ENCODE data around the gene GOLGA8S.
"Not testable (repeated sequence)": the region's sequence is repeated elsewhere in the genome, so short reads cannot be mapped to it uniquely, and the experiment has no call there.

The GOLGA8S gene, protein sequence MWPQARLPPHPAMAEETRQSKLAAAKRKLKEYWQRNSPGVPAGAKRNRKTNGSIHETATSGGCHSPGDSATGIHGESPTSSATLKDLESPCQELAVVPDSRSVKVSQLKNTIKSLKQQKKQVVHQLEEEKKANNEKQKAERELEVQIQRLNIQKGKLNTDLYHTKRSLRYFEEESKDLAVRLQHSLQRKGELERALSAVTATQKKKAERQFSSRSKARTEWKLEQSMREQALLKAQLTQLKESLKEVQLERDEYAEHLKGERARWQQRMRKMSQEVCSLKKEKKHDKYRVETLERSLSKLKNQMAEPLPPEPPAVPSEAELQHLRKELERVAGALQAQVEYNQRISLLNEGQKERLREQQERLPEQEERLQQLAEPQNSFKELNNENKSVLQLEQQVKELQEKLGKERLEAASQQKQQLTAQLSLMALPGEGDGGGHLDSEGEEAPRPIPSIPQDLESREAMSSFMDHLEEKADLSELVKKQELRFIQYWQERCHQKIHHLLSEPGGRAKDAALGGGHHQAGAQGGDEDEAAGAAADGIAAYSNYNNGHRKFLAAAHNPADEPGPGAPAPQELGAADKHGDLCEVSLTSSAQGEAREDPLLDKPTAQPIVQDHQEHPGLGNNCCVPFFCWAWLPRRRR

DNA sequence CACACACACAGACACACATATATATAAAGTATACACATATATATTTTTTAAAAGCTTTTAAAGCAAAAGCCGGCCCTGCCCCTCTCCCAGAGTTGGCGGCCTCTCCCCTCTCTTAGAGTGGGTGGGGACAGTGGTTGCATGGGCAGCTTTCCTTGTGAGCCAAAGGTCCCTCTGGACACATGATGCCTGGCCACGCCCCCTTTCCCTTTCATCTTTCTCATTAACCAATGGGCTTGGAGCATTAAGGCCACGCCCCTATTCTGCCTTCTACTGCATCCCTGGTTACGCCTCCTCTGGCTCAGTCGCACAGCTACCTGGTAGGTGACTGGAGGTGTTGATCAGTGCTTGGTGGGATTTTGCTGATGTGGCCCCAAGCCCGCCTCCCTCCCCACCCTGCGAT is at the start of gene GOLGA8S:
GOLGA8S (plus strand) TSS at position 301 of the 400 bp plus-strand sequence; CDS start at position 363, 62 bp downstream.
- not testable (repeated sequence) for DNase-seq

DNA sequence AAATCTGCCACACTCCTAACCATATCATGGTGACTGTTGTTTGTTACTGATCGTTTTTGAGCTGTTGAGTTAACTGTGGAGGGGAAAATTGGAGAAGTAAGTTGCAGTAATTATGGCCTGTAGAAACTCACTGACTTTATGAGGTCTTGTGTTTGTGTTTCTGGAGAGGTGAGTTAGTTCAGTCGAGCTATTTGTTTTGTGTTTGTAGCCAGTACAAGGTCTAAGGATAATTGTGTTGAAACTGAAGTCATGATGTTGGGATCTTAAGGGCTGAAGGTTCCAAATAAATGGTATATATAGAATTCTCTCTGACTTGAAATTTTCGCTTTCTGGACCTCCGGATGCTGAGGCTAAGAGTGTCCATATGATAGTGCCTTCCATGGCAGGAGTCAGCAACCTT is 49.7 kb upstream of the GOLGA8S start:
- DNase-seq, result not testable (repeated sequence)

DNA sequence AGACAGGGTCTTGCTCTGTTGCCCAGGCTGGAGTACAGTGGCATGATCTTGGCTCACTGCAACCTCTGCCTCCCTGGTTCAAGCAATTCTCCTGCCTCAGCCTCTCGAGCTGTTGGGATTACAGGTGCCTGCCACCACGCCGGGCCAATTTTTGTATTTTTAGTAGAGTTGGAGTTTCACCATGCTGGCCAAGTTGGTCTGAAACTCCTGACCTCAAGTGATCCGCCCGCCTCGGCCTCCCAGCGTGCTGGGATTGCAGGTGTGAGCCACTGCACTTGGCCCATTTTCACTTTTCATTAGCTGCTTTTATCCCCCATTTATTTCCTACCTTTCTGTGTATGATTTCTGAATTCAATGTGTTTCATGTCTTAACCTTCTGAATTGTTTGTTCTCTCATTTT is 48.6 kb upstream of the GOLGA8S start:
- DNase-seq, result not testable (repeated sequence)

DNA sequence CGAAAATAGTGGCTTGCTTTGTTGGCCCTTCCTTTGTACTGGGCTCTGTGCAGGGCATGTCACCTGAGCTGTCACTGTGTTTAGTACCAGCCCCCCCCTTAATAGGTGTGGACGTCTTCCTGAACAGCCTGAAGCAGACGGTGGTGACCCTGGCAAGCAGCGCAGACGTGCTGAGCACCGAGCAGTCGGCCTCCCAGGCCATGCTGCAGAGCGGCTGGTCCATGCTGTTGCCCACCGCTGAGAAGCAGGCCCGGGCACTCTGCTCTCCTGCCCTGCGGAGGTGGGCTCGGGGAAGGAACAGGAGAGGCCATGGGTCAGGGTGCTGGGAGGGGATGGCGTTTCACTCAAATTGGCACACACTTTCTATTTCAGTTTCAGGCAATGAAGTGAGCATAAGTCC is 43.3 kb upstream of the GOLGA8S start:
- DNase-seq, result not testable (repeated sequence)

DNA sequence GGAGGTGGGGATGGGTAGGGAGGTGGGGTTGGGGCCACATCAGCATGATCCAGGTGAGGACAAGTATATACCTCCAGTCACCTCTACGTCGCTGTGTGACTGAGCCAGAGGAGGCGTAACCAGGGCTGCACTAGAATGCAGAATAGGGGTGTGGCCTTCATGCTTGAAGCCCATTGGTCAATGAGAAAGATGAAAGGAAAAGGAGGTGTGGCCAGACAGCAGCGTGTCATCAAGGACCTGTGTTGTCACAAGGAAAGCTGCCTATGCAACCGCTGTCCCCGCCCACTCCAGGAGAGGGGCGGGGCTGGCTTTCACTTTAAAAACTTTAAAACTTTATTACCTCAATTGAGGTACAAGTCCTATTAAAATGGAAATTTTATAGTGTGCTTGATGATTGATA is 20.5 kb upstream of the GOLGA8S start, which contains the start of gene GOLGA6L26:
GOLGA6L26 (minus strand) TSS at position 101 of the 400 bp plus-strand sequence; CDS start at position 40, 61 bp downstream.
- not testable (repeated sequence) for DNase-seq

DNA sequence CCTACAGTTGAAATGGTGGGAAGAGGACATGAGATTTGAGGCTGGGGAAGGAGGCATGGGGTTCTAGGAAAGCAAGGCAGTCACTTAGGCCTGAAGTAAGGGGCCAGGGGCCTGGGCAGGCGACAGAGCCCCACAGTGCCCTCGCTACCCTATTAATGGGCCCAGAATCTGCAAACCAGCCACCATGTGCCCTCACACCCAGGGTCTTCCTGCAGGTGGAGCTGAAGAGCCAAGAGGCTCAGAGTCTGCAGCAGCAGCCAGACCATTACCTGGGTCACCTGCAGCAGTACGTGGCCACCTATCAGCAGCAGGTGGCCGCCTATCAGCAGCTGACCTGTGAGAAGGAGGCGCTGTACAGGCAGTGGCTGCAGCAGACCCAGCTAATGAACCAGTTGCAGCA is 8.1 kb downstream of the GOLGA8S start:
- DNase-seq, result not testable (repeated sequence)

DNA sequence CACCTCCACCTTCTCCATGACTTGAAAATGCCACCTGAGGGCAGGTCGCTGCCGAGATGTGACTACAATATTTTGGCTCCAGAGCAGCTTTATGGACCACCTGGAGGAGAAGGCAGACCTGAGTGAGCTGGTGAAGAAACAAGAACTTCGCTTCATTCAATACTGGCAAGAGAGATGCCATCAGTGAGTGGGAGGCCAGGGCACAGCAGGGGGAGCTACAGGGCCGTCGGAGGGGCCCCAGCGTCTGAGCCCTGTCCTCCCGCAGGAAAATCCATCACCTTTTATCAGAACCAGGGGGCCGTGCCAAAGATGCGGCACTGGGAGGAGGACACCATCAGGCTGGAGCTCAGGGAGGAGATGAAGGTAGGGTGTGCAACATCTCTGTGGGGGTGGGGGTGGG is 9.7 kb downstream of the GOLGA8S start:
- DNase-seq, result not testable (repeated sequence)

DNA sequence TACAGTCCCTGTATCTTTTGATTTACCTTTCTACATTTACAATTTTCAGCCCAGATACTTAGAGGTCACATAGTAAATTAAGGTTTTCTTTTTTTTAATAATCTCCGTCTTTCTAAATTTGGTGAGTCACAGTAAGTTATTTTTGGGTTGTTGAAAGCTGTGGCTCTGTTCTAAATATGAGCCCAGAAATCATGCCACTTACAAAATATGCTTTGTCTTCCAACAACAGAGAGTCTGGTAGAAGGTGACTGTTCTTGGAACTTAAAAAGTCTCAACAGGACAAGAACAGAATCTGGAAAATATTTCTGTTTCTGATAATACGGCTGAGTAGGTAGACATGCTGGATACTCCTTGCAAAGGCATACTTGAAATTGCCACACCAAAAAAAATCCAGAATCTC is 16.0 kb downstream of the GOLGA8S start:
- DNase-seq, result no peak

DNA sequence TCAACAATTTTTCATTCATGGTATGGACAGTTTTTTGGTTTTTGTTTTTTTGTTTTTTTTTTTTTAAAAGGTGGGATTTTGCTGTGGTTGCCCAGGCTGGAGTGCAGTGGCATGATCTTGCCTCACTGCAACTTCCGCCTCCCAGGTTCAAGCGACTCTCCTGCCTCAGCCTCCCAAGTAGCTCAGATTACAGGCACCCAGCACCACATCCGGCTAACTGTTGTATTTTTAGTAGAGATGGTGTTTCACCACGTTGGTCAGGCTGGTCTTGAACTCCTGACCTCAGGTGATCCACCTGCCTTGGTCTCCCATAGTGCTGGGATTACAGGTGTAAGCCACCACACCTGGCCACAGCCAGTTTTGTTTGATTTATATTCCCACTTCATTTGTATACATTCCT is 16.6 kb downstream of the GOLGA8S start:
- DNase-seq, result not testable (repeated sequence)

DNA sequence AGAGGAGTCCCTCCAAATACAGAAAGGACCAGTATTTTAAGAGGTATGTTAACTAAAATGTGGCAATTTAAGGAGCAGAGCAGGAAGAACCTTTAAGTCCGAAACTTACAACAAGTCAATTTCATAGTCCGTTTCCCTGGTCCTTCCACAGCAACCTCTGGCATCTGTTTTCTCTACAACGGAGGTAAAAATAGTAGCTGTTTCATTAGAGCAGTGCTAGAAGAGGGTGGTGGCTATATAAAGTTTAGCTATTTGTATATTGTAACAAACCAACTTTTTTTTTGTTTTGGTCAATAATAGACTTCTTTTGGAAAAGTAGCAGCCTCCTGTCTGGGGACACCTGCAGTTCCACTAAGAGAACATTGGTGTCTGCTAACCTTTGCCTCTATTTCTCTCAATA is 17.3 kb downstream of the GOLGA8S start:
- not testable (repeated sequence) for DNase-seq

DNA sequence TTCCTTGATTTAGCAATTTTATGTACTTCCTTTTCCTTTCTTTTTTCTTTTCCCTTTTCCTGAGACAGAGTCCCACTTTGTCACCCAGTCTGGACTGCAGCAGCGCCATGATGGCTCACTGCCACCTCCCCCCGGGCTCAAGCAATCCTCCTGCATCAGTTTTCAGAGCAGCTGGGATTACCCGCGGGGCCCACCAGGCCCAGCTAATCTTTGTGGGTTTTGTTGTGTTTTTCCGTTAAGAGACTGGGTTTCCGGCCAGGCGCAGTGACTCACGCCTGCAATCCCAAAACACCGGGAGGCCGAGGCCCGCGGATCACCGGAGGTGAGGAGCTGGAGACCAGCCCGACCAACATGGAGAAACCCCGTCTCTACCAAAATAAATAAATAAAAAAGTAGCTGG is 17.7 kb downstream of the GOLGA8S start:
- no peak for DNase-seq

DNA sequence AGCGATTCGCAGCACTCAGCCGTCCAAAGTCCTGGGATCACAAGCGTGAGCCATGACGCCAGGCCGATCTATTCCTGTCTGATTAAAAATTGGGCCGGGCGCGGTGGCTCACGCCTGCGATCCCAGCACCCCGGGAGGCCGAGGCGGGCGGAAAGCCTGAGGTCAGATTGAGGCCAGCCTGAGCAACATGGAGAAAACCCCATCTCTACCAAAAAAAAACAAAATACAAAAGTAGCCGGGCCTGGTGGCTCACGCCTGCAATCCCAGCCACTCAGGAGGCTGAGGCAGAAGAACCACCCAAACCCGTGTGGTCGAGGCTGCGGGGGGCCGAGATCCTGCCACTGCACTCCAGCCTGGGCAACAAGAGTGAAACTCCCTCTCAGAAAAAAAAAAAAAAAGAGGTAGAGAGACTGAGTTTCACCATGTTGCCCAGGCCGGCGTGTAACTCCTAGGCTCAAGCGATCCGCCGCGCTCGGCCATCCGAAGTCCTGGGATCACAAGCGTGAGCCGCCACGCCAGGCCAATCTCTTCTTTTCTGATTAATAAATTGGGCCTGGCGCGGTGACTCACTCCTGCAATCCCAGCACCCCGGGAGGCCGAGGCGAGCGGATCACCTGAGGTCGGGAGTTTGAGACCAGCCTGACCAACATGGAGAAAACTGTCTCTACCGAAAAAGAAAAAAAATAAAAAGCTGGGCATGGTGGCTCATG is 18.5 kb downstream of the GOLGA8S start:
- not testable (repeated sequence) for DNase-seq

DNA sequence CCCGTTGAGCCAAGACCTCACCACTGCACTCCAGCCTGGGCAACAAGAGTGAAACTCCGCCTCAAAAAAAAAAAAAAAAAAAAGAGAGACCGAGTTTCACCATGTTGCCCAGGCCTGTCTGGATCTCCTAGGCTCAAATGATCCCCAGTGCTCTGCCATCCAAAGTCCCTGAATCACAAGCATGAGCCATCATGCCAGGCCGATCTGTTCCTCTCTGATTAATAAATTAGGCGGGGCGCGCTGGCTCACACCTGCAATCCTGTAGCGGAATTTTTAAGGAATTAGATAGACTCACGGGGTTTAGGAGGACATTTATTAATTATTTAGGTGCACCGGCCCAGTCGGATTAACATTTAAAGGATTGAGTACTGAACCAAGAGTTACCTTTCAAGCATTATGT is 19.7 kb downstream of the GOLGA8S start:
- DNase-seq, result not testable (repeated sequence)

DNA sequence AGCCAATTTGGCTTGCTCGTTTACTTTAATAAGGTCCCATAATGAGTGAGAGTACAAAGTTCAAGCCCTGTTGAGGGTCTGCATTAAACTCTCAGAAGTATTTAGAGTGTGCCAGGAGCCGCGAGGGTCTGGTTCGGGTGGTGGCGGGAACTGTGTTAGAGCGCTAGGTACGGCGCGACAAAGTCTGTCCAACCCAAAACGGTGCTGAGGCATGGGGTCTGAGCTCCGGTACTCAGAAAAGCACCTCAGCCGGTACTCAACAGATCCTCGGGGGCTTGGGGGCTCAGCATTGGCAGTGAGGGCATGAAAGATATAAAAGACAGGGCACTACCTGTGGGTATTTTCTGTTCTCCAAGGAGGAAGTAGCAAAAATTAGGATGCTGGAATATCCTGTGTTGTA is 24.4 kb downstream of the GOLGA8S start:
- not testable (repeated sequence) for DNase-seq

DNA sequence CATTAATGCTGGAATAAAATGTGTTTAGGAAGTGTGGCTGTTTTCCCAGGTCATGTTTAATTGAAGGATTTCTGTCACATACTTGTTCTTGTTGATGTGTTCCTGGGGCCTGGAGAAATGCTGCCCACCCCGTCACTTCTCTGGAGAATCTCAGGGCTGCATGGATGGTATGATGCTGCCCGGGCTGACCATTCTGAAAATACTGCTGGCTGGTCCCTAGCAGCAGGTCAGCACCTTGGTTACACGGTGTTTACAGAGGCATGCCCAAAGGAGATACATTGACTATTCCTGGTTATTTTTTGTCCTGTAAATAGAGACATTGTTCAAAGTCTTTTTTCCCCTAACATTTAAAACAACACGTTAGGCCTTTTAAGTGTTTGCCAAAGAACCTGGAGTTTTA is 26.2 kb downstream of the GOLGA8S start:
- DNase-seq, result not testable (repeated sequence)

DNA sequence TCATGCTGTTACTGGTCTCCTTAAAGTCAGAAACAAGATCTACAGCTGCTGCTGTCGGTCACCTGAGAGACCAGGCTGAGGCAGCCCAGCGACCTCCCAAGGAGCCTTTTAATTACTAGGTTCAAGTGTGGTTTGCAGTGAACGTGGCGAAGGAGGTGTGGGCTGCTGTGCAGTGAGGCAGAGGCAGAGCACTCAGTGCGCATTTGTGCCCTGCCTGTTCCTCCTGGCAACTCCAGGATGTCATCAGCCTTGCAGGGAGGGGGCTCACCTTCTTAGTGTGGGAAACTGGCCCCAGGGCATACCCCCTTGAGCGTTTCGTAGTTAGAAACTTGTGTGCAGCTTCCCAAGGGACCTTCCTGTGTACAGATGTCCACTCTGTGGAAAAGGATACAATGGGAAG is 26.6 kb downstream of the GOLGA8S start:
- DNase-seq, result not testable (repeated sequence)

DNA sequence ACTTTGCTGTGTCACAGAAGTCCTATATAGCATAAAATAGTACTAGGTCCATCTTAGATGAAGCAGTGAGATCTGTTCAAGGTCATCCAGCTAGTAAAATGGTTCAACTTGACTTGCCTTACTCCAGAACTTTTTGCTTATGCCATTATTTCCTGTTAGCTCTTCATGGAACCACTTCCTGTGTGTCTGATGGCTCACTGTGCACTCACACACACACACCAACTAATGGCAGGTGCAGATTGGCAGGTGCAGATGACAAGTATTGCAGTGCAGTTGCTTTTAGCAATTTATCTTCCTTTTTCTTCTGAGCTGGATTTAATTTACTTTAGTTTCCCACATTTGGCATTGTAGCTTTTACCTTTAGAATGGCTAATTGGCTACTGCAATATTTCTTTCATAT is 29.8 kb downstream of the GOLGA8S start:
- DNase-seq, result no peak

DNA sequence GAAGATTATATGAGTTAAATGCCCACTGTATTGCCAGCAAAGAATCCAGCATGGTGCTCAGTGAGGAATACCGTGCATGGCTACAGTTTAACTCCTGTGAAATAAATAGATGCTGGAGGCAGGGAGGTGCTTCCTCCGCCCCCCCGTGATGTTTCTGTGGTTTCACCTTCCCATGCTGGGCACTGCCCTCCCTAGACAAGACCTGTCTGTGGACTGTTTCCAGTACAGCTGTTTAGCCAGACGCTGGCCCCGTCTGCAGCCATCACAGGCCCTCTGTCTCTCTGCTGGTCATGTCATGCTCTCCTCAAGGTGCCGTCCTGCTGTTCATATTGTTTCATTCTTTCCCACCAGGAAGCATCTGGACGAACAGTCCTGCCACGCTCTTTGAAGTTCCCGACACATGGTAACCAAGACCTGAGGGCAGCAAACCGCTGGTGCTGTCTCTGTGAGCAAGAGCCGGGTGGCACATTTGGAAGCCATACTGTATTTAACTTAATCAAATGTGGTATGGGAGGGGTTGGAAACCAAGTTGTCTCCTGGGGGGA is 31.4 kb downstream of the GOLGA8S start:
- DNase-seq, result no peak

DNA sequence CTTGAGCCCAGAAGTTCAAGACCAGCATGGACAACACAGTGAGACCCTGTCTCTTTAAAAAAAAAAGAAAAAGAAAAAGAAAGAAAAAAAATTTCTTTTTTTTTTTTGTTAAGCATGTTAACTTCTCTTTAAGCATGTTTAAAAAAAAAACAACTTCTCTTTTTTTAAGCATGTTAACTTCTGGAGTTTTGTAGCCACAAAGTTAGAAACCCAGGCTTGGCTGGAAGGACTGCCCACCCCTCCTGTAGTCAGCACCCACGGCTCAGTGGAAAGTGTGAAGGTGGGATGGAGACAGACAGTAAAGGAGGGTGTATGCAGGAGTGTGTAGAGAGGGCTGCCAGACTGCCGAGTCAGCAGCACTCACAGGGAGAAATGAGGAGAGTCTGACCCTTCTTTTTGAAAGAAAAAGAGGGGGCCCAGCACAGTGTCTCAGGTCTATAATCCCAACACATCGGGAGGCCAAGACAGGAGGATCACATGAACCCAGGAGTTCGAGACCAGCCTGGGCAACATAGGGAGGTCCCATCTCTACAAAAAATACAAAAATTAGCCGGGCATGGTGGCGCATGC is 33.2 kb downstream of the GOLGA8S start:
- no peak for DNase-seq

DNA sequence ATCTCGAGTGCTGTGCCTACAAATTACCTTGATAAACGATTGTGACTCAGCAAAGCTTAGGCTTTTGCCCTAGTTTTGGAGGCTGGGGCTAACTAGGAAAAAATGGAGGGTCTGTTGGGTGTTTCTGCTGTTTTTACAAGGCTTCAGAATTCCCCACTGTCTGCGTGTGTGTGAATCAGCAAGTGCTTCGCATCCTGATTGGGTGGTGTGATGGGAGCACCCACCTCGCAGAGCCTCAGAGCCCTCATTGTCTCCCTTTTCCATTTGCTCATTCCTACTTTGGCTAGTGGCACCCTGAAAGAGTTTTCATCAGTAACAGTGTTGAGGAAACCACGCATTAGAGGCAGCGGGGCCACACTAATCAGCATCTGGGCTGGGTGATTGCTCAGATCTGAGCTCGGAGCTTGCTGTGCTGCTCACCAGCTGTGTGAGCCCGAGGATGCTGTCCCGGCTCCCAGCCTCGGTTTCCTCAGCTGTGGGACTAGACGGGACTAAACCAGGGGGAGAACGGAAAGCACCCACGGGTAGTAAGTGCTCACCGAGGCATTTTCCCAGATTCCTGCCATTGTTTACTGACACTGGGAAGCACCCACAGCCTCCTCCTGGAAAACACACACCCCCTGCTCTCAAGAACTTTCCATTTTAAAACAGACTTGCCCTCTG is 40.6 kb downstream of the GOLGA8S start:
- no peak for DNase-seq

DNA sequence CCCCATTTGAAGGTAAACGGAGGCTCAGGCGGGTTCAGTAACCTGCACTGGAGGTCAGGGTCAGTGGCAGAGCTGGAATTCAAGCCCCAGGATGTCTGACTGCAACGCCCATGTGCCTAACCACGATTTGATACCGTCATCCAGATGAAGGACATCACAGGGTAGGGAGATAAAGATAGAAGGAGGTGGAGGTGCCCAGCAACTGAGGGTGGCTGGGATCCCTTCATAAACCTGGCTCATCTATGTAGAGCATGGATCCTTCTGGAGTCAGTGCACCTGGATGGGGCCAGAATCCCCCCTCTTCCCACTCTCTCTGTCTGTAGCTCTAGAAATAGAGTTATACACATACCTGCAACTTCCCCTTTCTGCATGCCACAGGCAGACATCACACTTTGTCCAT is 41.3 kb downstream of the GOLGA8S start:
- DNase-seq, result no peak

DNA sequence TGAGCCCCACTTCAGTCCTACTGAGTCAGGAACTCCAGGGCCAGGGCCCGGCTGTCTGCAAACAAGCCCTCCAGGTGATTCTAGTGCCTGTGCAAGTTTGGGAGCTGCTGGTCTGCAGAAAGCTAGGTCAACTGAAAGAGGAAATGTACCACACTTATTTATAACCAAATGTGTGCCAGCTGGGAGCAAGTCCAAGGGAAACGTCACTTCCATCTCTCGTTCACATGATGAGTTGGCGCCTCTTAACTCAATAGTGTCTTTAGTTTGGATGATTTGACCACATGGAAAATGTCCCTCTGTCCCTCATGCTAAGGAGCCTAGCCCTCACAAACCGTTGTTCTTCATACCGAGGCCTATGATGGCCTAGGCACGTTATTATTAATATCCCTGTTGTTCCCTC is 43.2 kb downstream of the GOLGA8S start:
- DNase-seq, result no peak
